ENCODE data around the gene KRT77.

DNA sequence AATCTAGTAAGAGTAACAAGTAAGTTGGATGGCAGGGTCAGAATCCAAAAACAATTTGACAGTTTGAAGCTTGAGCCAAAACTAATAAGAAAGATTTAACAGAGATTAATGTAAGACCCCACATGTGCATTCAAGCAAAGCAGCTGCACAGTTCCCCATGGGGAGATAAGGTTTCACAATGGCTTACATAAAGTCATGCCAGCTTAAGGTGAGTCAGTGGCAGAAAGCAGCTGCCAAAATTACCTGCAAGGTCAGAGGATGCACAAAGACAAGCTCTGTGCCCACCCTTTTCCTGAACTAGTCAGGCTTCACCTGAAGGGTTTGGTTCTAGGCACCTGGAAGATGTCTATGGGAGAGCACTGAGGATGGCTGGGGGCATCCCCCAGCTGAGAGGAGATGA, 36.6 kb upstream of the KRT77 start:
- TF ChIP-seq CSDC2 (CRISPR knock-in tag; IDR thresholded peaks at IDR 0.05), result no peak
- no peak for TF ChIP-seq TCF4 (CRISPR knock-in tag; IDR thresholded peaks at IDR 0.05; ENCODE audit: borderline replicate concordance)
- no peak for TF ChIP-seq PATZ1 (CRISPR knock-in tag; IDR thresholded peaks at IDR 0.05; ENCODE audit: borderline replicate concordance)
- TF ChIP-seq ZNF70 (CRISPR knock-in tag; IDR thresholded peaks at IDR 0.05), result no peak
- no peak for TF ChIP-seq ZFP30 (CRISPR knock-in tag; IDR thresholded peaks at IDR 0.05)

All from SK-N-SH treated with all-trans-retinoic acid at 6 μM for 48 hours (cell line).